DND-41 (cell line): Measurements from ENCODE around the gene RALBP1.

Source experiments
- EZH2 ChIP-seq: IDR thresholded peaks from 3 replicates; pipeline ENCODE4 v1.6.1; 2012; ENCODE audit warnings: borderline replicate concordance, low read depth, mild to moderate bottlenecking, moderate library complexity, low read length, inconsistent platforms; ENCODE audit not compliant: severe bottlenecking
- TF ChIP-seq, protein P1 (sequence below): IDR thresholded peaks from 2 replicates; pipeline ENCODE4 v1.5.1; 2012; ENCODE audit warnings: borderline replicate concordance, low read length, moderate library complexity, mild to moderate bottlenecking; ENCODE audit not compliant: poor library complexity, severe bottlenecking; ENCODE audit errors: extremely low read depth

DNA sequence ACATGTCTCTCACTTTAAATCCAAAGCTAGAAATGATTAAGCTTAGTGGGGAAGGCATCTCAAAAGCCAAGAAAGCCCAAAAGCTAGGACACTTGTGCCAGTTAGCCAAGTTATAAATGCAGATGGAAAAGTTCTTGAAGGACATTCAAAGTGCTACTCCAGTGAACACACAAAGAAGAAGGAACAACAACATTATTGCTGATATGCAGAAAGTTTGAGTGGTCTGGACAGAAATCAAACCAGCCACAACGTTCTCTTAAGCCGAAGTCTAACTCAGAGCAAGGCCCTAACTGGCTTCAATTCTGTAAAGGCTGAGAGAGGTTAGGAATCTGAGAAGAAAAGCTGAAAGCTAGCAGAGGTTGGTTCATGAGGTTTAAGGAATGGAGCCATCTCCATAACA lies 90.1 kb downstream of the RALBP1 start:
- TF ChIP-seq, protein P1, sequence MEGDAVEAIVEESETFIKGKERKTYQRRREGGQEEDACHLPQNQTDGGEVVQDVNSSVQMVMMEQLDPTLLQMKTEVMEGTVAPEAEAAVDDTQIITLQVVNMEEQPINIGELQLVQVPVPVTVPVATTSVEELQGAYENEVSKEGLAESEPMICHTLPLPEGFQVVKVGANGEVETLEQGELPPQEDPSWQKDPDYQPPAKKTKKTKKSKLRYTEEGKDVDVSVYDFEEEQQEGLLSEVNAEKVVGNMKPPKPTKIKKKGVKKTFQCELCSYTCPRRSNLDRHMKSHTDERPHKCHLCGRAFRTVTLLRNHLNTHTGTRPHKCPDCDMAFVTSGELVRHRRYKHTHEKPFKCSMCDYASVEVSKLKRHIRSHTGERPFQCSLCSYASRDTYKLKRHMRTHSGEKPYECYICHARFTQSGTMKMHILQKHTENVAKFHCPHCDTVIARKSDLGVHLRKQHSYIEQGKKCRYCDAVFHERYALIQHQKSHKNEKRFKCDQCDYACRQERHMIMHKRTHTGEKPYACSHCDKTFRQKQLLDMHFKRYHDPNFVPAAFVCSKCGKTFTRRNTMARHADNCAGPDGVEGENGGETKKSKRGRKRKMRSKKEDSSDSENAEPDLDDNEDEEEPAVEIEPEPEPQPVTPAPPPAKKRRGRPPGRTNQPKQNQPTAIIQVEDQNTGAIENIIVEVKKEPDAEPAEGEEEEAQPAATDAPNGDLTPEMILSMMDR = no peak
- no peak for TF ChIP-seq EZH2
